OCI-LY1 (cell line): ENCODE data around the gene ADK.
"Not testable (repeated sequence)": the region's sequence is repeated elsewhere in the genome, so short reads cannot be mapped to it uniquely, and the experiment has no call there.

Source experiments
- H2AFZ ChIP-seq: fragments of 200-600 bp; sonication (generic), shearing (Covaris generic); 2 replicates; pipeline ENCODE4 v1.6.0; 2014; ENCODE audit warnings: antibody characterized with exemption, mild to moderate bottlenecking, low read length
- H3F3A ChIP-seq: fragments of 200-600 bp; sonication (generic), shearing (Covaris generic); 2 replicates; pipeline ENCODE4 v1.6.0; 2014; ENCODE audit warnings: mild to moderate bottlenecking, antibody characterized with exemption, low read length, moderate library complexity; ENCODE audit not compliant: insufficient read depth
- H3K27ac ChIP-seq: fragments of 200-600 bp; sonication (generic); 2 replicates; pipeline ENCODE4 v1.5.1; 2014; ENCODE audit warnings: low read length, mixed run types, mild to moderate bottlenecking, low read depth; ENCODE audit not compliant: poor library complexity, severe bottlenecking
- H3K27me3 ChIP-seq: fragments of 200-600 bp; sonication (generic); 2 replicates; pipeline ENCODE4 v1.6.0; 2014; ENCODE audit warnings: antibody characterized with exemption, mild to moderate bottlenecking, low read length, moderate library complexity; ENCODE audit not compliant: insufficient read depth
- H3K36me3 ChIP-seq: fragments of 200-600 bp; sonication (generic); 2 replicates; pipeline ENCODE4 v1.6.1; 2014; ENCODE audit warnings: mild to moderate bottlenecking, antibody characterized with exemption, low read length, moderate library complexity, mixed read lengths; ENCODE audit not compliant: insufficient read depth
- H3K4me1 ChIP-seq: fragments of 200-600 bp; sonication (generic); 2 replicates; pipeline ENCODE4 v1.5.1; 2014; ENCODE audit warnings: mild to moderate bottlenecking, low read length, moderate library complexity; ENCODE audit not compliant: insufficient read depth, severe bottlenecking
- H3K4me2 ChIP-seq: fragments of 200-600 bp; sonication (generic), shearing (Covaris generic); 2 replicates; pipeline ENCODE4 v1.6.1; 2014; ENCODE audit warnings: low read length
- H3K4me3 ChIP-seq: fragments of 200-600 bp; sonication (generic); 2 replicates; pipeline ENCODE4 v1.5.1; 2014; ENCODE audit warnings: low read length, low read depth, mild to moderate bottlenecking, mixed read lengths; ENCODE audit not compliant: poor library complexity, severe bottlenecking
- H3K79me2 ChIP-seq: fragments of 200-600 bp; shearing (Covaris generic); 2 replicates; pipeline ENCODE4 v1.6.1; 2016; ENCODE audit warnings: mixed run types, low read length, mixed read lengths; ENCODE audit not compliant: insufficient read depth
- H3K9ac ChIP-seq: fragments of 200-600 bp; sonication (generic), shearing (Covaris generic); 2 replicates; pipeline ENCODE4 v1.6.1; 2014; ENCODE audit warnings: mild to moderate bottlenecking, low read length, mixed read lengths
- H3K9me2 ChIP-seq: fragments of 200-600 bp; sonication (generic), shearing (Covaris generic); 2 replicates; pipeline ENCODE4 v1.6.1; 2014; ENCODE audit warnings: low read depth, mild to moderate bottlenecking, low read length, mixed read lengths
- H3K9me3 ChIP-seq: fragments of 200-600 bp; shearing (Covaris generic); 2 replicates; pipeline ENCODE4 v1.6.1; 2014; ENCODE audit warnings: low read length, mixed read lengths
- H4K20me1 ChIP-seq: fragments of 200-600 bp; sonication (generic), shearing (Covaris generic); 2 replicates; pipeline ENCODE4 v1.6.0; 2016; ENCODE audit warnings: mild to moderate bottlenecking, low read length; ENCODE audit not compliant: insufficient read depth
- CTCF ChIP-seq: fragments of 200-600 bp; sonication (generic), shearing (Covaris generic); IDR thresholded peaks from 2 replicates; pipeline ENCODE4 v1.5.1; 2017; ENCODE audit warnings: mild to moderate bottlenecking, antibody characterized with exemption, low read length, moderate library complexity, mixed read lengths
- EZH2 ChIP-seq: fragments of 200-600 bp; sonication (generic), shearing (Covaris generic); IDR thresholded peaks from 2 replicates; pipeline ENCODE4 v1.8.0; 2017; ENCODE audit warnings: borderline replicate concordance, mixed run types, mild to moderate bottlenecking, antibody characterized with exemption, low read length, moderate library complexity, mixed read lengths

ADK gene

GRCh38 chr10:74292871-74293427, 141.9 kb downstream of the ADK start:
- TF ChIP-seq EZH2 = no peak
- no peak for TF ChIP-seq CTCF
- Histone ChIP-seq H3K79me2 (no peaks in the 10 kb centered on the region), H3K9ac (no peak overlapping the region), H3K36me3 (no peaks in the 10 kb centered on the region), H3F3A (no peaks in the 10 kb centered on the region), H3K27me3 (no peaks in the 10 kb centered on the region), H3K4me1 (peaks cover 21% of the 10 kb centered on the region), H3K4me2 (no peak overlapping the region), H3K9me3 (no peaks in the 10 kb centered on the region), H2AFZ (no peak overlapping the region), H3K4me3 (no peak overlapping the region), H4K20me1 (no peaks in the 10 kb centered on the region), H3K9me2 (no peaks in the 10 kb centered on the region), H3K27ac (no peak overlapping the region)

GRCh38 chr10:74293686-74294371, 142.8 kb downstream of the ADK start:
- no peaks in the 10 kb centered on the region for H3K27me3 ChIP-seq
- no peaks in the 10 kb centered on the region for H3K9me3 ChIP-seq
- no peaks in the 10 kb centered on the region for H4K20me1 ChIP-seq
- no peaks in the 10 kb centered on the region for H3F3A ChIP-seq
- peaks cover 21% of the 10 kb centered on the region for H3K4me1 ChIP-seq
- H2AFZ ChIP-seq = no peak overlapping the region
- H3K4me2 ChIP-seq = no peak overlapping the region
- no peak overlapping the region for H3K27ac ChIP-seq
- no peaks in the 10 kb centered on the region for H3K79me2 ChIP-seq
- H3K4me3 ChIP-seq = no peak overlapping the region
- no peaks in the 10 kb centered on the region for H3K36me3 ChIP-seq
- no peak for TF ChIP-seq EZH2
- TF ChIP-seq CTCF = no peak
- no peak overlapping the region for H3K9ac ChIP-seq
- H3K9me2 ChIP-seq = no peaks in the 10 kb centered on the region

- no peaks in the 10 kb centered on the region for H3K79me2 ChIP-seq
- no peak overlapping the region for H3K27ac ChIP-seq
- H4K20me1 ChIP-seq = no peaks in the 10 kb centered on the region
- no peaks in the 10 kb centered on the region for H3F3A ChIP-seq
- peaks cover 20% of the 10 kb centered on the region for H3K4me1 ChIP-seq
- no peak overlapping the region for H3K4me3 ChIP-seq
- no peak for TF ChIP-seq EZH2
- no peak for TF ChIP-seq CTCF
- no peaks in the 10 kb centered on the region for H3K36me3 ChIP-seq
- no peak overlapping the region for H3K9ac ChIP-seq
- no peaks in the 10 kb centered on the region for H3K9me2 ChIP-seq
- H3K4me2 ChIP-seq = no peak overlapping the region
- H2AFZ ChIP-seq = no peak overlapping the region
- H3K27me3 ChIP-seq = no peaks in the 10 kb centered on the region
- H3K9me3 ChIP-seq = no peaks in the 10 kb centered on the region
Observed at GRCh38 chr10:74297389-74298080, 146.5 kb downstream of the ADK start.

- H3K9ac ChIP-seq, H2AFZ ChIP-seq, H3K27ac ChIP-seq, H3K4me3 ChIP-seq, H3F3A ChIP-seq, H3K9me2 ChIP-seq, H3K9me3 ChIP-seq, H3K4me1 ChIP-seq, H4K20me1 ChIP-seq, H3K4me2 ChIP-seq, H3K36me3 ChIP-seq, H3K79me2 ChIP-seq, H3K27me3 ChIP-seq: not testable (repeated sequence)
Observed at GRCh38 chr10:74300074-74300621, 149.1 kb downstream of the ADK start.
